Gastroesophageal sphincter (tissue), 4 donors: ENCODE results near the gene PLXDC1. TPM values are rescaled to one million over a fixed set of nuclear protein-coding genes. Genes with fewer than 3 reads are reported as not detected.
A peak's percentile ranks its signal among the peaks of the same experiment; 100 is the strongest.

Experiments
- ATAC-seq: fragments of 150-250 bp; one replicate; pipeline ENCODE4 v1.9.1; 2016; ENCODE audit warnings: mild to moderate bottlenecking, moderate library complexity
- H3K27ac ChIP-seq, 4 donors: fragments of 200-600 bp; sonication (generic) in 3 of 4; 1 replicate in 3 of 4; 2 replicates in 1 of 4; pipeline ENCODE4 v1.5.1; 2016 to 2019
- H3K27me3 ChIP-seq: fragments of 200-600 bp; sonication (generic); one replicate; pipeline ENCODE4 v1.5.1; 2019
- H3K36me3 ChIP-seq, 2 donors: fragments of 200-600 bp; sonication (generic); one replicate each; pipeline ENCODE4 v1.5.1; 2019; ENCODE audit warnings: control low read depth in 1 of 2
- H3K4me1 ChIP-seq, 3 donors: fragments of 200-600 bp; sonication (generic); 1 replicate in 2 of 3; 2 replicates in 1 of 3; pipeline ENCODE4 v1.5.1; 2016 to 2019; ENCODE audit warnings: control low read depth in 2 of 3
- H3K4me3 ChIP-seq, 2 donors: fragments of 200-600 bp; sonication (generic); one replicate each; pipeline ENCODE4 v1.5.1; 2019; ENCODE audit warnings: mild to moderate bottlenecking in 1 of 2, moderate library complexity in 1 of 2
- H3K9me3 ChIP-seq, 3 donors: fragments of 200-600 bp; sonication (generic); one replicate each; pipeline ENCODE4 v1.5.1; 2017 to 2019; ENCODE audit warnings: control low read depth in 2 of 3
- CTCF ChIP-seq, 4 experiments: fragments of 200-600 bp in 2 of 4; fragments of 450-650 bp in 2 of 4; sonication (generic) in 1 of 4; IDR thresholded peaks; one replicate each; pipeline ENCODE4 v1.5.1; 2017 to 2019; ENCODE audit warnings: antibody characterized with exemption in 4 of 4, mild to moderate bottlenecking in 2 of 4, moderate library complexity in 2 of 4
- EP300 ChIP-seq: sonication (generic); formaldehyde crosslinking; IDR thresholded peaks from one replicate; pipeline ENCODE4 v1.6.1; 2017; ENCODE audit warnings: antibody characterized with exemption, mild to moderate bottlenecking
- POLR2A ChIP-seq, 2 donors: fragments of 450-650 bp; IDR thresholded peaks; one replicate each; pipeline ENCODE4 v1.6.1; 2017; ENCODE audit warnings: antibody characterized with exemption in 2 of 2, mild to moderate bottlenecking in 2 of 2, moderate library complexity in 1 of 2
- POLR2AphosphoS5 ChIP-seq: sonication (generic); formaldehyde crosslinking; IDR thresholded peaks from one replicate; pipeline ENCODE4 v1.6.1; 2017; ENCODE audit warnings: antibody characterized with exemption
- WGBS, 2 donors: methylation state at CpG; one replicate each; pipeline ENCODE4 v1.1.5; 2018; ENCODE audit warnings: low coverage in 1 of 2; 5-methylcytosine and 5-hydroxymethylcytosine counted together
- total RNA-seq, 4 donors: library from RNA; depleted of rRNA; stranded (reverse); fragments of >200 nt; gene quantifications; one replicate each; pipeline ENCODE4 v1.1.0, GENCODE V29; 2016

The PLXDC1 gene
- total RNA-seq, 4 donors from 2014 or later: 5.5 to 21.6 (median 17.4) TPM

DNA sequence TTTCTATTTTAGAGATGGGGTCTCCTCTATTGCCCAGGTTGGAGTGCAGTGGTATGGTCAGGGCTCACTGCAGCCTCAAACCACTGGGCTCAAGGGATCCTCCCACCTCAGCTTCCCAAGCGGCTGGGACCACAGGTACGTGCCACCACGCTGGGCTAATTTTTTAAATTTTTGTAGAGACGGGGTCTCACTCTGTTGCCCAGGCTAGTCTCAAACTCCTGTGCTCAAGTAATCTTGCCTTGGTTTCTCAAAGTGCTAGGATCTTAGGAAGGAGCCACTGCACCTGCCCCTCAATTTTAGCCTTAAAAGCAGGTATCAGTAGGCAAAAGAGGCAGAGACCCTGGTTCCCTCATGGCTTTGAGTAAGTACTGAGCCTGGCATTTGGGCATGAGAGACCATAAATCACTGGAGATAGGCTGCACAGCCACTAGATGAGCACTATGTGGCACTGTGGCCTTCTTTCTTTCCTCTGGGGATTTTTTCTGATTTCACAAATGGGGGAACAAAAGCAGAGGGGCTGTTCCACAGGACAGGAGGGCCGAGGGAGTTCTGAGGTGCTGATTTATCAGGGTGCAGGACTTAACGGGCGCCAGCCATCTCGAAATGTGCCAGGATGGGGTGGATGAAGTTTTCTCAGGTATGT is 82.2 kb downstream of the PLXDC1 start:
- Histone ChIP-seq H3K27ac (no peak overlapping the region), H3K4me3 (no peak overlapping the region), H3K27me3 (no peaks in the 10 kb centered on the region), H3K4me1 (peaks cover 0 to 15% (median 0%) of the 10 kb centered on the region in 3 donors), H3K9me3 (no peaks in the 10 kb centered on the region), H3K36me3 (no peaks in the 10 kb centered on the region)
- TF ChIP-seq EP300 (no peak), POLR2A (IDR thresholded peaks at IDR 0.05) (no peak), CTCF (IDR thresholded peaks at IDR 0.05) (peak in 3 of 4 experiments; percentile 60 to 68 (median 64)), POLR2AphosphoS5 (no peak)
- peak; percentile 50 for ATAC-seq
- 40 to 66% methylated on average over 2 to 6 of the region's 8 CpGs for WGBS, 2 donors

GRCh38 chr17:39064819-39065218 is 86.6 kb downstream of the PLXDC1 start:
- Histone ChIP-seq H3K27me3 (no peaks in the 10 kb centered on the region), H3K4me3 (no peak overlapping the region), H3K36me3 (no peaks in the 10 kb centered on the region), H3K27ac (no peak overlapping the region), H3K9me3 (no peaks in the 10 kb centered on the region), H3K4me1 (peaks cover 0 to 25% (median 0%) of the 10 kb centered on the region in 3 donors)
- no peak for ATAC-seq
- 58 to 100% methylated on average over 1 to 3 of the region's 5 CpGs for WGBS, 2 donors
- TF ChIP-seq POLR2A (IDR thresholded peaks at IDR 0.05) (no peak), POLR2AphosphoS5 (no peak), CTCF (IDR thresholded peaks at IDR 0.05) (no peak), EP300 (no peak)

DNA sequence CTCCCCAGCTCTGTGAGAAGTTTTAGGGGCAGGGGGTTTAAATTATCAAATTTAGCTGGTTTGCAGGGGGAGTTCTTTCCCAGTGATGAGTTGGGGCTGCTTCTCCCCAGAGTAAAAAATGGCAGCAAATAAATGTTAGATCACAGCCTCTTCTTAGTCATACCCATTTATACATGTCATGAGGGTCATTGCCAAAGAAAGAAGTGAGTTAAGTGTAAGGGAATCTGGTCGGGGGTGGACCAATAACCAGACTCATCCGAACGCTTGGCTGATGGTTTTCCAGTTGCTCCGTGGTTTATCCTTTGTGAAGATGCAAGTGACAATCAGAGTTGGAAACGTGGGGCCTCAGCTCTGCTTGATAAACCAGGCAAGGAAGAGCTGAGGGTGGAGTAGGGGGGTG is 87.1 kb downstream of the PLXDC1 start:
- no peak overlapping the region for H3K4me3 ChIP-seq
- H3K4me1 ChIP-seq: peaks cover 0 to 20% (median 0%) of the 10 kb centered on the region in 3 donors
- H3K36me3 ChIP-seq: no peaks in the 10 kb centered on the region
- peak; percentile 17 for TF ChIP-seq POLR2AphosphoS5
- TF ChIP-seq CTCF (IDR thresholded peaks at IDR 0.05): no peak
- no peak overlapping the region for H3K27ac ChIP-seq
- H3K9me3 ChIP-seq: no peaks in the 10 kb centered on the region
- no peaks in the 10 kb centered on the region for H3K27me3 ChIP-seq
- ATAC-seq: peak; percentile 59
- 43 to 45% methylated on average over 2 to 5 of the region's 5 CpGs for WGBS, 2 donors

GRCh38 chr17:39063681-39064069 is 87.8 kb downstream of the PLXDC1 start:
- Histone ChIP-seq H3K27me3 (no peaks in the 10 kb centered on the region), H3K9me3 (no peaks in the 10 kb centered on the region), H3K27ac (no peak overlapping the region), H3K36me3 (no peaks in the 10 kb centered on the region), H3K4me3 (no peak overlapping the region), H3K4me1 (peaks cover 0 to 17% (median 0%) of the 10 kb centered on the region in 3 donors)
- WGBS, 2 donors: 75% methylated on average over 1 of the region's 1 CpG; no CpG with 5 or more reads in 1 of the 2 donors
- no peak for ATAC-seq
- no peak for TF ChIP-seq POLR2AphosphoS5
- no peak for TF ChIP-seq EP300
- no peak for TF ChIP-seq POLR2A (IDR thresholded peaks at IDR 0.05)
- TF ChIP-seq CTCF (IDR thresholded peaks at IDR 0.05): no peak
